ENCODE measurements around the gene CHRNB2. TPM values are rescaled to one million over a fixed set of nuclear protein-coding genes. Genes with fewer than 3 reads are reported as not detected.
A peak's percentile ranks its signal among the peaks of the same experiment; 100 is the strongest.

Gene CHRNB2, protein sequence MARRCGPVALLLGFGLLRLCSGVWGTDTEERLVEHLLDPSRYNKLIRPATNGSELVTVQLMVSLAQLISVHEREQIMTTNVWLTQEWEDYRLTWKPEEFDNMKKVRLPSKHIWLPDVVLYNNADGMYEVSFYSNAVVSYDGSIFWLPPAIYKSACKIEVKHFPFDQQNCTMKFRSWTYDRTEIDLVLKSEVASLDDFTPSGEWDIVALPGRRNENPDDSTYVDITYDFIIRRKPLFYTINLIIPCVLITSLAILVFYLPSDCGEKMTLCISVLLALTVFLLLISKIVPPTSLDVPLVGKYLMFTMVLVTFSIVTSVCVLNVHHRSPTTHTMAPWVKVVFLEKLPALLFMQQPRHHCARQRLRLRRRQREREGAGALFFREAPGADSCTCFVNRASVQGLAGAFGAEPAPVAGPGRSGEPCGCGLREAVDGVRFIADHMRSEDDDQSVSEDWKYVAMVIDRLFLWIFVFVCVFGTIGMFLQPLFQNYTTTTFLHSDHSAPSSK
- total RNA-seq: under 1 TPM in 3 of 9 donors, not detected in 6; 0.05 to 0.14 (median 0.06) TPM
- polyA plus RNA-seq: under 1 TPM in 1 of 2 donors, not detected in 1; 0.03 TPM
- long read RNA-seq, donor 1: 0 reads
- long read RNA-seq, donor 2: 0 reads
- long read RNA-seq, donor 3: 0 reads

- Histone ChIP-seq H3K9me3 (no peaks in the 10 kb centered on the region), H3K4me1 (peaks cover 0 to 13% (median 7%) of the 10 kb centered on the region in 12 donors), H3K4me3 (peak within 1 kb of the TSS in 7 of 12 donors; percentile 8 to 30 (median 24)), H3K36me3 (no peaks in the 10 kb centered on the region), H3K27me3 (peaks cover 0 to 28% (median 0%) of the 10 kb centered on the region in 9 donors), H3K27ac (no peak within 1 kb of the TSS)
- intact Hi-C loops (cut with DNase I): loop anchor here in 5 of 10 donors (5.0 to 10.0 kb wide), 5 partner anchors 97 to 367 kb away; partner anchors contain the start of gene PMVK (in 1 of the 5)
- ATAC-seq (peak; percentile 68 to 98 (median 94)), DNase-seq (peak; percentile 65 to 81 (median 66))
- 2 to 4% (median 3%) methylated on average over 42 to 53 of the region's 53 CpGs for WGBS, 4 donors
- TF ChIP-seq POLR2A (IDR thresholded peaks at IDR 0.05) (no peak), CTCF (IDR thresholded peaks at IDR 0.05) (no peak)
Measured at GRCh38 chr1:154567386-154568156, at the start of gene CHRNB2. Gene CHRNB2, plus strand, starts transcription at chr1:154567778. Its CDS starts 267 bp downstream, at chr1:154568045.

- H3K4me1 ChIP-seq: peaks cover 0 to 34% (median 20%) of the 10 kb centered on the region in 12 donors
- intact Hi-C loops (cut with DNase I): no loop called here
- DNase-seq: peak in 1 of 5 donors; percentile 34
- H3K4me3 ChIP-seq: no peak overlapping the region
- no peaks in the 10 kb centered on the region for H3K9me3 ChIP-seq
- peak in 2 of 4 donors; percentile 51 to 58 for ATAC-seq
- TF ChIP-seq POLR2A (IDR thresholded peaks at IDR 0.05) (no peak), CTCF (IDR thresholded peaks at IDR 0.05) (no peak)
- H3K27me3 ChIP-seq: no peaks in the 10 kb centered on the region
- 60 to 71% (median 71%) methylated on average over 9 of the region's 9 CpGs for WGBS, 4 donors
- peaks cover 0 to 10% (median 0%) of the 10 kb centered on the region in 9 donors for H3K36me3 ChIP-seq
- peak overlapping the region in 4 of 12 donors; percentile 9 to 60 (median 15) for H3K27ac ChIP-seq
Measured at GRCh38 chr1:154519591-154519991, 48.0 kb upstream of the CHRNB2 start.

DNA sequence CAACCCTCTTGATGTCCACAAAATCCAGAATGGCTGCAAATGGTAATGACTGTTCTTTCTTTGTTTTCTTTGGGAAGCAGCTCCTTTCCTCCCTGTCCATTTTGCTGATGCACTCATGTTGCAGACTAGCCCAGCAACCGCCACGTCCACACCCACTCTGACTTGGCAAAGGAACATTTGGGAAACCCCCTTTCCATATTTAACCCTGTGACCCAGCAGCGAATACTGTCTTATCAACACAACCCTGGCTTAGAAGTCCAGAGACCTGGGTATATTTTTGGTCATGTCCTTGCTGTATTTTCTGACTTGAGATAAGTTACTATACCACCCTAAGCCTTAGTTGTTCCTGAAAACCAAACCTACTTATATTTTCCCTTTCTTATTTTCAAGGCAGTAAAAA is 47.2 kb upstream of the CHRNB2 start:
- WGBS, 4 donors: 6 to 22% (median 10%) methylated on average over 3 of the region's 3 CpGs
- TF ChIP-seq CTCF (IDR thresholded peaks at IDR 0.05): no peak
- no peak for TF ChIP-seq POLR2A (IDR thresholded peaks at IDR 0.05)
- peak; percentile 61 to 86 (median 79) for ATAC-seq
- Histone ChIP-seq H3K27ac (peak overlapping the region in 5 of 12 donors; percentile 15 to 60 (median 30)), H3K4me3 (no peak overlapping the region), H3K9me3 (no peaks in the 10 kb centered on the region), H3K4me1 (peaks cover 0 to 34% (median 20%) of the 10 kb centered on the region in 12 donors), H3K27me3 (no peaks in the 10 kb centered on the region), H3K36me3 (peaks cover 0 to 10% (median 0%) of the 10 kb centered on the region in 9 donors)
- intact Hi-C loops (cut with DNase I): no loop called here
- DNase-seq: peak in 3 of 5 donors; percentile 35 to 48 (median 42)
